ENCODE measurements around the gene IDH3B.

IDH3B gene

DNA sequence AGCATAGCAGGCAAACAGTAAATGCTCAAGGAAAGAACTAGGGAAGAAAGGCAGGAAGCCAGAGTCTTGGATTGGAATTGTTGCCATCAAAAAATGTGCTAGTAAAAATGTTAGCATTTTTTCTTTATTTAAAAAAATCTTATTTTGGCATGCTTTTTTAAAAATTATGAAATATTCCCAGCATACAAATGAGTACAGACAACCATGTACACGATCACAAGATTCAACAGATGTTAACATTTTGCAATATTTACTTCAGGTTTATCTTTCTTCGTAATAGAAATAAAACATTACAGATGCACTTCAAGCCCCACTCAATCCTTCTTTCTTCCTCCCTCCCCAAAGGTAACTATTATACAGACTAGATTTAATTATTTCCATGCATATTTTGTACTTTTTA, 39.0 kb downstream of the IDH3B start:
- no peaks in the 10 kb centered on the region for H3K4me1 ChIP-seq (ENCODE audit: insufficient read depth, low read length, poor library complexity, severe bottlenecking)
- H4K20me1 ChIP-seq (ENCODE audit: insufficient read depth, low read length, poor library complexity, severe bottlenecking): no peaks in the 10 kb centered on the region
- H3K4me2 ChIP-seq (ENCODE audit: low read depth, low read length, poor library complexity, severe bottlenecking): no peak overlapping the region
- H3K36me3 ChIP-seq (ENCODE audit: insufficient read depth, low read length): no peaks in the 10 kb centered on the region
- H2AFZ ChIP-seq (ENCODE audit: low read length): no peak overlapping the region
- H3K9me2 ChIP-seq (replicated peaks; ENCODE audit: low read depth, low read length): no peaks in the 10 kb centered on the region; the same call in 1 of the 2 replicates
- TF ChIP-seq EZH2phosphoT487 (IDR thresholded peaks at IDR 0.05; ENCODE audit: borderline replicate concordance): no peak
- TF ChIP-seq, protein P1, sequence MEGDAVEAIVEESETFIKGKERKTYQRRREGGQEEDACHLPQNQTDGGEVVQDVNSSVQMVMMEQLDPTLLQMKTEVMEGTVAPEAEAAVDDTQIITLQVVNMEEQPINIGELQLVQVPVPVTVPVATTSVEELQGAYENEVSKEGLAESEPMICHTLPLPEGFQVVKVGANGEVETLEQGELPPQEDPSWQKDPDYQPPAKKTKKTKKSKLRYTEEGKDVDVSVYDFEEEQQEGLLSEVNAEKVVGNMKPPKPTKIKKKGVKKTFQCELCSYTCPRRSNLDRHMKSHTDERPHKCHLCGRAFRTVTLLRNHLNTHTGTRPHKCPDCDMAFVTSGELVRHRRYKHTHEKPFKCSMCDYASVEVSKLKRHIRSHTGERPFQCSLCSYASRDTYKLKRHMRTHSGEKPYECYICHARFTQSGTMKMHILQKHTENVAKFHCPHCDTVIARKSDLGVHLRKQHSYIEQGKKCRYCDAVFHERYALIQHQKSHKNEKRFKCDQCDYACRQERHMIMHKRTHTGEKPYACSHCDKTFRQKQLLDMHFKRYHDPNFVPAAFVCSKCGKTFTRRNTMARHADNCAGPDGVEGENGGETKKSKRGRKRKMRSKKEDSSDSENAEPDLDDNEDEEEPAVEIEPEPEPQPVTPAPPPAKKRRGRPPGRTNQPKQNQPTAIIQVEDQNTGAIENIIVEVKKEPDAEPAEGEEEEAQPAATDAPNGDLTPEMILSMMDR (conservative IDR thresholded peaks at IDR 0.05; ENCODE audit: low read length): no peak
- H3F3A ChIP-seq (ENCODE audit: low read depth): no peaks in the 10 kb centered on the region
- no peak overlapping the region for H3K9ac ChIP-seq (ENCODE audit: low read depth, low read length, poor library complexity, severe bottlenecking)
- H3K79me2 ChIP-seq (ENCODE audit: insufficient read depth, low read length): no peaks in the 10 kb centered on the region
- no peak overlapping the region for H3K4me3 ChIP-seq (ENCODE audit: low read length, poor library complexity, severe bottlenecking)
- H3K27me3 ChIP-seq (ENCODE audit: insufficient read depth, low read length, poor library complexity, severe bottlenecking): no peaks in the 10 kb centered on the region
- H3K9me3 ChIP-seq (ENCODE audit: insufficient read depth, low read depth, low read length): no peaks in the 10 kb centered on the region; the same call in 1 of the 2 replicates

DNA sequence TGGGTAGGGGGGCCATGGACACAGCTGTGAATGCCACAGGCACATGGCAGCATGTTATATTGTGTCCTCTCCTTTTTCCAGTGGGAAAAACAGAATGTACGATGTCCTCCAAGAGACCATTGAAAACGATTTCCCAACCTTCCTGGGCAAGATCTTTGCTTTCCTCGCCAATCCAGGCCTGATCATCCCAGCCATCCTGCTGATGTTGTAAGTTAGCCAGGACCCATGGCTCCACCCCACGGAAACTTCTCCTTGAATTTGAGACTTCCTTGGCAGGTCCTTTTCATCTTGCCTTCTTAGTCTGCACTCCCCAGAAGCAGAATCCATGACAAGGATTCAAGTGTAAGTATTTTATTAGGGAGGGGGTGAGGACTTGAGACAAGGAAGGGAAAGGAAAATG, 39.8 kb downstream of the IDH3B start:
- no peaks in the 10 kb centered on the region; the same call in 1 of the 2 replicates for H3K9me2 ChIP-seq (replicated peaks; ENCODE audit: low read depth, low read length)
- H3K9me3 ChIP-seq (ENCODE audit: insufficient read depth, low read depth, low read length): no peaks in the 10 kb centered on the region; the same call in 1 of the 2 replicates
- H4K20me1 ChIP-seq (ENCODE audit: insufficient read depth, low read length, poor library complexity, severe bottlenecking): no peaks in the 10 kb centered on the region
- no peak overlapping the region for H2AFZ ChIP-seq (ENCODE audit: low read length)
- H3K9ac ChIP-seq (ENCODE audit: low read depth, low read length, poor library complexity, severe bottlenecking): no peak overlapping the region
- no peak overlapping the region for H3K4me3 ChIP-seq (ENCODE audit: low read length, poor library complexity, severe bottlenecking)
- no peaks in the 10 kb centered on the region for H3K36me3 ChIP-seq (ENCODE audit: insufficient read depth, low read length)
- no peak overlapping the region for H3K4me2 ChIP-seq (ENCODE audit: low read depth, low read length, poor library complexity, severe bottlenecking)
- TF ChIP-seq, protein P1 (conservative IDR thresholded peaks at IDR 0.05; ENCODE audit: low read length): no peak
- no peak for TF ChIP-seq EZH2phosphoT487 (IDR thresholded peaks at IDR 0.05; ENCODE audit: borderline replicate concordance)
- no peaks in the 10 kb centered on the region for H3K79me2 ChIP-seq (ENCODE audit: insufficient read depth, low read length)
- no peaks in the 10 kb centered on the region for H3K27me3 ChIP-seq (ENCODE audit: insufficient read depth, low read length, poor library complexity, severe bottlenecking)
- H3K4me1 ChIP-seq (ENCODE audit: insufficient read depth, low read length, poor library complexity, severe bottlenecking): no peaks in the 10 kb centered on the region
- no peaks in the 10 kb centered on the region for H3F3A ChIP-seq (ENCODE audit: low read depth)

DNA sequence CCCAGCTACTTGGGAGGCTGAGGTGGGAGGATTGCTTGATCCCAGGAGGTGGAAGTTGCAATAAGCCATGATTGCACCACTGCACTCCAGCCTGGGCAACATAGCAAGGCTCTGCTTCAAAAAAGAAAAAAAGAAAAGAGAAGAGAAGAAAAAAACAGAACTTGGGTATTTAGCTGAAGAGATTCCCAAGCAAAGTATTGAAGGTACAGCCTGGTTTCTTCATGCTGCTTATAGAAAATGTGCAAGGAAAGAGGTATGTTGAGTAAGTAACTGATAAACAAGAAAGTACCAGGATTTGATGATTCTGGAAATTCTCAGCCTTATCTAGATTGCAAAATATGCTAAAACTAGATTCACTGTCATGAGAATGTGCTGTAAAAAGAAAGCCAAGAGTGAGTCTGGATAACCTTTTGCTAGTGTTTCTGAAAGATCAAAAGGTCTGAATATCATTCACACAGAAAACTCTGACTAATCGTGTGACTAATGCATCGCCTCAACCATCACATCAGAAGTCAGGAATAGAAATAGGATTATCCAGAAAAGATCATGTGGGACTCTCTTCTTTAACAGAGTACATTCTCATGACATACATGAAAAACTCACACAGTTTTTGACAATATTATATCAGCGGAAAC, 43.9 kb downstream of the IDH3B start:
- no peaks in the 10 kb centered on the region for H3K9me2 ChIP-seq (replicated peaks; ENCODE audit: low read depth, low read length)
- TF ChIP-seq, protein P1 (conservative IDR thresholded peaks at IDR 0.05; ENCODE audit: low read length): no peak
- TF ChIP-seq EZH2phosphoT487 (IDR thresholded peaks at IDR 0.05; ENCODE audit: borderline replicate concordance): no peak
- H3K36me3 ChIP-seq (ENCODE audit: insufficient read depth, low read length): no peaks in the 10 kb centered on the region
- H3K9ac ChIP-seq (ENCODE audit: low read depth, low read length, poor library complexity, severe bottlenecking): no peak overlapping the region
- H3K4me3 ChIP-seq (ENCODE audit: low read length, poor library complexity, severe bottlenecking): no peak overlapping the region
- no peaks in the 10 kb centered on the region for H3K27me3 ChIP-seq (ENCODE audit: insufficient read depth, low read length, poor library complexity, severe bottlenecking)
- H4K20me1 ChIP-seq (ENCODE audit: insufficient read depth, low read length, poor library complexity, severe bottlenecking): no peaks in the 10 kb centered on the region
- no peaks in the 10 kb centered on the region for H3K4me1 ChIP-seq (ENCODE audit: insufficient read depth, low read length, poor library complexity, severe bottlenecking)
- H3K4me2 ChIP-seq (ENCODE audit: low read depth, low read length, poor library complexity, severe bottlenecking): no peak overlapping the region
- H3K9me3 ChIP-seq (ENCODE audit: insufficient read depth, low read depth, low read length): no peaks in the 10 kb centered on the region
- H3F3A ChIP-seq (ENCODE audit: low read depth): no peaks in the 10 kb centered on the region
- H2AFZ ChIP-seq (ENCODE audit: low read length): no peak overlapping the region
- no peaks in the 10 kb centered on the region for H3K79me2 ChIP-seq (ENCODE audit: insufficient read depth, low read length)

All from Loucy (cell line).